ENCODE measurements around the gene SLC27A5.

DNA sequence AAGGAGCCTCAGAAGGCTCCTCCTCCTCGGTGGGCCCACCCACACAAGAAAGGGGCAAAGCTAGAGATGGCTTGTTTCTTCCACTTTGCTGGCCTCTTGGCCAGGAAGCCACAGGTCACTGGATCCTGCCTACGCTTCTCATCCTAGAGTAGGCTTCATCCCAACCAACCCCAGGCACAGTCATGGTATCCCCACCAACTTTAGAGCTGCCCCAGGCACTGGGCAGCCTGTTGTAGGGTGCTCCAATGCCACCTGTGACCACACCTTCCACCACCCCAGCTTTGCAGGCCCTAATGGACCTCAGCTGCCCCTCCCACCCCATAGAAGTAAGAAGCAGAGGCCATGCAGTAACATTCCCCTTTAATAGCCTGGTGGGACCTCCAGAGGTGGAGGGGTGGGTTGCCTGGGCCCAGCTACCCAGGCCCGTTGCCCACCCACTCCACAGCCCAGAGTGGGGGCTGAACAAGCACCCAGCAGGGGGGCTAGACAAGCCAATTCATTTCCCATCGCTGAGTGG lies 43.6 kb upstream of the SLC27A5 start:
- TF ChIP-seq, protein P1, sequence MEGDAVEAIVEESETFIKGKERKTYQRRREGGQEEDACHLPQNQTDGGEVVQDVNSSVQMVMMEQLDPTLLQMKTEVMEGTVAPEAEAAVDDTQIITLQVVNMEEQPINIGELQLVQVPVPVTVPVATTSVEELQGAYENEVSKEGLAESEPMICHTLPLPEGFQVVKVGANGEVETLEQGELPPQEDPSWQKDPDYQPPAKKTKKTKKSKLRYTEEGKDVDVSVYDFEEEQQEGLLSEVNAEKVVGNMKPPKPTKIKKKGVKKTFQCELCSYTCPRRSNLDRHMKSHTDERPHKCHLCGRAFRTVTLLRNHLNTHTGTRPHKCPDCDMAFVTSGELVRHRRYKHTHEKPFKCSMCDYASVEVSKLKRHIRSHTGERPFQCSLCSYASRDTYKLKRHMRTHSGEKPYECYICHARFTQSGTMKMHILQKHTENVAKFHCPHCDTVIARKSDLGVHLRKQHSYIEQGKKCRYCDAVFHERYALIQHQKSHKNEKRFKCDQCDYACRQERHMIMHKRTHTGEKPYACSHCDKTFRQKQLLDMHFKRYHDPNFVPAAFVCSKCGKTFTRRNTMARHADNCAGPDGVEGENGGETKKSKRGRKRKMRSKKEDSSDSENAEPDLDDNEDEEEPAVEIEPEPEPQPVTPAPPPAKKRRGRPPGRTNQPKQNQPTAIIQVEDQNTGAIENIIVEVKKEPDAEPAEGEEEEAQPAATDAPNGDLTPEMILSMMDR (IDR thresholded peaks at IDR 0.05 in 4 of 5, conservative IDR thresholded peaks at IDR 0.05 in 1 of 5): no peak
- TF ChIP-seq POLR2A (IDR thresholded peaks at IDR 0.05): no peak

Measured in gastrocnemius medialis (tissue), 4 donors.